ENCODE data around the gene NPTX1.

The NPTX1 gene

GRCh38 chr17:80503031-80503430 is 26.6 kb upstream of the NPTX1 start:
- DNase-seq: no peak

DNA sequence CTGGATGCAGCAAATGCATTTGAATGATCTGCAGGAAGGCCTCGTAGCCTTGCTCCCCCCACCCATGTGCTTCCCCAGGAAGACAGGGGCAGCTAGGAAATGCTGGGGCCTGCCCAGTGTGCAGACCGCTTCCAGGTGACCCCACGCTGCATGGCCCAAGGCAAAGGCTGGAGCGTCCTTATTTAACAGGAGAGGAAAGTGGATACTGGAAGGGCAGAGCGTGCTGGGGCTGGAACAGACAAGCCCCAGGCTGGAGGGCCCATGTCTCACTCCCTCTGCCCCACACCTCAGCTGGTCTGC is 26.1 kb upstream of the NPTX1 start:
- no peak for DNase-seq

- DNase-seq: no peak
Observed at GRCh38 chr17:80501741-80502577, 25.6 kb upstream of the NPTX1 start.

DNA sequence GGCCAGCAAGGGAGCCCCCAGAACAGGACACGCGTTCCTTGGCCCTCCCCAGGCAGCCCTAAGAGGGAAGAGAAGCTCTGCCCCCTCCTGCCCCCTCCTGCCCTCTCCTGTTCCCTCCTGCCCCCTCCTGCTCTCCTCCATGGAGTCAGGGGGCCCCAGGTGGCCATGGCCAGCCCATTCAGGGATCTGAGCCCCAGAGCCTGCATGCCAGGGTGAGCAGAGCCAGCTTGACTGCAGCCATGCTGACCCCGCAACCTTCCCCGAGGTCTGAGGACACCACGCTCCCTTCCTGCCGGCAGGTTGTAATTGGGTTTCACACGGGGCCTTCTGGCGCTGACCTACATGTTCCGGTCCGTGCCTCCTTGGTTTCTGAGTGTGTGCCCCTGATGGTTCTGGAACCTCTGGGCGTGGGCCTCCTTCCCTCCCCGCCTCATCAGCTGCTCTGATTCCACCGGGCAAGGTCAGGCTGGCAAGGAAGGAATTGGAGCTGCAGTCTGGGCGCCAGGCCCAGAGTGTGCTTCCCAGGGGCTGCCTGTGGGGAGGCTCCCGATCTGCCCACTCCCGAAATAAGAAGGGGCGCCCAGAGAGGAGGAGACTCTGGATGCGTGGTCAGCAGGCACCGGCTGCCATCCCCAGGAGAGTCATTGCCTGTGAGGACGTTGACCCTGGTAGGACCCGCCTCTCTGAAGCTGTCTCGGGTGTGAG is 23.7 kb upstream of the NPTX1 start:
- DNase-seq: no peak

GRCh38 chr17:80499560-80499959 is 23.2 kb upstream of the NPTX1 start:
- DNase-seq: no peak

DNA sequence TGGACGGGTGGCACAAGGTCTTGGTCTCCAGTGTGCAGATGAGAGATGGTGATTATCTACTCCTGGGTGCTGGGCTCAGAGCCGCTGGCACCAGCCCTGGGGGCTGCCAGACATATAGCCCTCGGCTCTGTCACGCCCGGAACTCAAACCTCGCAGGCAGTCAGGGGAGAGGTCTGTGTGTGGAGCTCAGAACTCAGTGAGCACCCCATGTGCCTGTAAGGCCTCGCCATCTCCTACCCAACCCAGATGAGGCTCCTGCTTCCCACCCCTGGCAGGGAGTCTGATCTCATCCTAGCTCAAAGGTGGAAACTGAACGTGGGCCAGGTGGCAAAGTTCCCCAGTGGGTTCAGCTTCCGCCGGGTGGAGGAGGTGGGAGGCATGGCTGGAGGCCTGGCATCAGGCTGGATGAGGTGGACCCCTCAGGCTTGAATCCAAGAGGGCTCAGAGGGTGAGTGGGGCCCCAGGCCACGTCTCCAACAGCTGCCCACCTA is 22.6 kb upstream of the NPTX1 start:
- DNase-seq: no peak

DNA sequence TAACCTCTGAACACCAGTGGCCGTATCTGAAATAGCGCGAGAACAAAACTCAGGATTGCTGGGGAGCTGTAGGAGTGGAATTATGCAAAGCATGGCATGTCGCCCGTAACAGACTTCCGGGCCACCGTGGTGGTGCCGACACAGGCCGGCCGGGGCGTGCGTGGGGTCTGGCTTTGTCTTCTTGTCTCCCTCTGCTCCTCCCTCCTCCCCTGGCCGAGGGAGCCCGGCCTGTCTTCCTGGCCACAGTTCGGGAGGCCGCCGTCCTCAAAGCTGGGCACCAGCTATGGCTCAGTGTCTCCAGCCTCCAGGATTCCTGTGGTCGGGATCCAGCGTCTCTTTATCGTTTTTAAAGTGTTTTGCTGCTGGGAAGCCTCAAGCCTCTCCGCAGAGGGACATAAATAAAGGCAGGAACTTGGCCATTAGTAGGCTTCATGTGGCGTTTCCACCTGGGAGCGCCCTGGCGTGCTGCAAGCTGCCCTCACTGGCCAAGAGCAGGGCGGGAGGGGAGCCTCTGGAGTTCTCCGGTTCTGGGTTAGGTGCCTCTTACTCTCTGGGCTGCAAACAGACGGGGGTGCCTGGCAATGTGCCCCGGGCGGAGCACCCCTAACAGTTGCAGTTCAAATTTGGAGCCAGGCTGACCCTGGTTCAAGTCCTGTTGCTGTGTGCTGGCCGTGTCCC is 22.0 kb upstream of the NPTX1 start:
- DNase-seq: no peak

DNA sequence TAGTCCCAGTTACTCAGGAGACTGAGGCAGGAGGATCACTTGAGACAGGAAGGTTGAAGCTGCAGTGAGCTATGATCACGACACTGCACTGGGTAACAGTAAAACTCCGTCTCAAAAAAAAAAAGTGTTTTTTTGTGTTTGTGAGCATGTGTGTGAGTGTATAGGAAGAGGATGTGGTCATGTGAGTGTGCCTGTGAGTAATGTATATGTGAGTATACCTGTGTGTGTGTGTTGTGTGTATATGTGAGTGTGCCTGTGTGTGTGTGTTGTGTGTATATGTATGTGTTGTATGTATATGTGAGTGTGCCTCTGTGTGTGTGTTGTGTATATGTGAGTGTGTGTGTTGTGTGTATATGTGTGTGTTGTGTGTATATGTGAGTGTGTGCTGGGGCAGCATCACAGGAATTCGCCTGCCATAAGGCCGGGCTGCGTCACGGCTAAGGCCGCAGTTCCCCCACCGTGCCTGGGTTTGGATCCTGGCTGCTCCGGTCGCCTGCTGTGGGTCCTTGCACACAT is 21.4 kb upstream of the NPTX1 start:
- no peak for DNase-seq

DNA sequence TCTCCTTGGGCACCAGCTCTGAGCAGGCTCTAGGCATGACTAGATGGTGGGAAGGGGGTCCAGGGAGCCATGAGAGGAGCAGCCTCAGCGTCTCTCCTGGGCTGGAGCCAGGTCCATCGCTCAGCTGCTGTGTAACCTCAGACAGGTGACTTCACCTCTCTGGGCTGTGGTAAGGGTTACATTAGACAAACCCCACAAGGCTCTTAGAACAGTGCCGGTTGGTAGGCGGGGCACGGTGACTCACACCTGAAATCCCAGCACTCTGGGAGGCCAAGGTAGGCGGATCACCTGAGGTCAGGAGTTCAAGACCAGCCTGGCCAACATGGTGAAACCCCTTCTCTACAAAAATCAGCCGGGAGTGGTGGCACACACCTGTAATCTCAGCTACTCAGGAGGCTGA is 18.1 kb upstream of the NPTX1 start:
- no peak for DNase-seq

GRCh38 chr17:80492343-80493136 is 16.1 kb upstream of the NPTX1 start:
- no peak for DNase-seq

DNA sequence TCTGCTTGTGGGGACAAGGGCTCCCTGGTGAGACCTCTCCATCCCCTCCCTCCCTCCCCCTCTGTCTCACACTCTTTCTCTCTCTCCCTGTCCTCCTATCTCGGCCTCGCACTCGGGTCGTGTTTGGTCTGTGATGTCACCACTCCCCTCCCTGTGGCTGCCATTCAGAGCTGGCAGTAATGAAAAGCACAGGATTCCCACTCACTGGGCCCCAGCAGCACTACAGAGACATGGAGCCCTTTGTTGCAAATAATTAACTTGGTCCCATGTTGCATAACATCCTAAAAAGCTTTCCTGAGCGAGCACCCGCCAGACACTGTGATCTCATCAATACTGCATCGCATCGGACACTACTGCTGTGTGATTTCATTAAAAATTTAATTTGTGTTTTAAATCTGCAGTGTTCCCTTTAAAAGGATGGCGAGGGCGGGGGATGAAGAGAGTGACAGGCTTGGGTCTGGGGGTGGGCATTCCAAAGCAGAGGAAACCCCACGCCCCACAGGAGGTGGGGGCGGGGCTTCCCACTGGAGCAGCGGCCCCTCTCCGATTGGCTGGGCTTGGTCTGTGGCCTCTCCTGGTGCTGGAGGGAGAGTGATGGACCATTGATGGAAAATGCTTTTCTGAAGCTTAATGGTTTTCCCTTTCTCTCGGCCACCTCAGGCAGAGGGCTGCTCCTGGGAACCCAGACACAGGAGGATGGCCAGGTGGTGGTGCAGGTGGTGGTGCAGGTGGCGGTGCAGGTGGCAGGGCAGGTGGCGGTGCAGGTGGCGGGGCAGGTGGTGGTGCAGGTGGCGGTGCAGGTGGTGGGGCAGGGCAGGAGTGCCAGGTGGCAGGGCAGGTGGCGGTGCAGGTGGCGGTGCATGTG is 15.3 kb upstream of the NPTX1 start:
- no peak for DNase-seq

DNA sequence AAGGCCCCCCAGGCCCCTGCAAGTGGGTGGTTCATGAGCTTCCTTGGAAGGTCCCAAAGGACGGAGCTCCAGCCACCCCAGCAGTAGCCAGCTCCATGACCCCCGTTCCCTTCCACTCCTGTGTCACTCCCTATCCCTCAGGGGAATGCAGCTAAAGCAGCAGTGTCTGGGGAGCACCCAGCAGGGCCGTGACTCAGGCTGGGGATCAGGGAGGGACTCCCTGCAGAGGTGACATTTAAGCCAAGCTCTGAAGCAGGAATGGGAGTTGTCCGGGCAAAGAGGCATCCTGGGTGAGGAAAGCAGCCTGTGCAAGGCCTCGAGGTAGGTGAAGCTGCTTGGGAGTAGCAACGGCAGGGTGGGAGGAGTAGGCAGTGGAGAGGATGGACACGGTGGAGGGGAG is 11.1 kb upstream of the NPTX1 start:
- DNase-seq: no peak

GRCh38 chr17:80486692-80487091 is 10.3 kb upstream of the NPTX1 start:
- no peak for DNase-seq

DNA sequence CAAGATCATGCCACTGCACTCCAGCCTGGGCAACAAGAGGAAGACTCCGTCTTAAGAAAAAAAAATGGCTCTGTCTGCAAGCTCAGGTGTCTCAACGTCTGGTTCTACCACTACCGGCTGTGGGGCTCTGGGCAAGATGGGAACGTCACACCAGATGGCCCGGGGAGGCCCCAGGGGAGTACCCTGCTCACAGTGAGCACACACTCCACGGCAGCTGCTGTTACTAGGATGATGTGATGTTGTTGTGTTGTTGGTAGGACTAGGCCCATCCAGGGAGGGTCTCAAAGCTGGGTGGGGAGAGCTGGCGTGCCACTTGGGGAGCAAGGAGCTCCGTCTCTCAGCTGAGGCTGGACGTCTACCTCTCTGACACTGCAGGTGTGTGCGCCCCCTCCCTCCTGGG is 9.4 kb upstream of the NPTX1 start:
- DNase-seq: no peak

- DNase-seq: no peak
Observed at GRCh38 chr17:80482555-80483308, 6.3 kb upstream of the NPTX1 start.

GRCh38 chr17:80482058-80482318 is 5.6 kb upstream of the NPTX1 start:
- no peak for DNase-seq

GRCh38 chr17:80481284-80482057 is 5.1 kb upstream of the NPTX1 start:
- DNase-seq: no peak

DNA sequence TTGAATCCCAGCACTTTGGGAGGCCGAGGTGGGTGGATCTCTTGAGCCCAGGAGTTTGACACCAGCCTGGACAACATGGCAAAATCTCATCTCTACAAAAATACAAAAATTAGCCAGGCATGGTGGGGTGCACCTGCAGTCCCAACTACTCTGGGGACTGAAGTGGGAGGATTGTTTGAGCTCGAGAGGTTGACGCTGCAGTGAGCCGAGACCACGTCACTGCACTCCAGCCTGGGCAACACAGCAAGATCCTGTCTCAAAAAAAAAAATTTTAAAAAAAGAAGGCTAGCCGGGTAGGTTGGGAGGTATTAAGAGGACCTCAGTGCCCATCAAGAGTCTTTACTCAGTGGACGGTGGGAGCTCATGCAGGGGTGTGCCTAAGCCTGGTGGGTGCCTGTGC is 3.8 kb upstream of the NPTX1 start:
- DNase-seq: no peak

DNA sequence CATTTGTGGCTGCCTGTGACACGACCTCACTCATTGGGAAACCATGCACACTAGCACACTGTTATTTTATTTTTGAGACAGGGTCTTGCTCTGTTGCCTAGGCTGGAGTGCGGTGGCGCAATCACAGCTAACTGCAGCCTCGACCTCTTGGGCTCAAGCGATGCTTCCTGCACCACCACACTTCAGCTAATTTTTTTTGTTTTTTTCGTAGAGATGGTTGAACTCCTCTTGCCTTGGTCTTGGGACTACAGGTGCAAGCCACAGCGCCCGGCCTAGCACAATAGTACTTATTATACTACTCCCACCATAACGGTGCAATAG is 2.8 kb upstream of the NPTX1 start:
- DNase-seq: no peak

- no peak for DNase-seq
Observed at GRCh38 chr17:80478487-80479245, 2.3 kb upstream of the NPTX1 start.
